H1 (cell line): ENCODE data around the gene GLOD4. TPM values are rescaled to one million over a fixed set of nuclear protein-coding genes. Genes with fewer than 3 reads are reported as not detected.
A peak's percentile ranks its signal among the peaks of the same experiment; 100 is the strongest.

ENCODE experiments used
- CTCF ChIA-PET: fragments of 300-600 bp; sonication (Branson Sonifier 250); formaldehyde crosslinking; loops from one replicate; lab custom pipeline; 2021; ENCODE audit not compliant: partially characterized antibody; lab: Charles Lee
- POLR2A ChIA-PET: fragments of 300-600 bp; sonication (Branson Sonifier 250); formaldehyde crosslinking; loops from one replicate; lab custom pipeline; 2021; ENCODE audit warnings: inconsistent platforms; ENCODE audit not compliant: partially characterized antibody; lab: Charles Lee
- DNase-seq, 2 experiments: peaks; one replicate each; pipeline versions ENCODE4 v3.0.0 to v3.0.0-alpha.2; 2010 to 2022; ENCODE audit warnings: low spot score in 2 of 2, low read depth in 1 of 2, mixed read lengths in 1 of 2
- FAIRE-seq: peaks from 2 replicates; lab custom pipeline; 2011; peaks lifted over from hg19 to GRCh38; lab: Jason Lieb, UNC
- H2AFZ ChIP-seq: 2 replicates; pipeline ENCODE4 v1.8.1; 2012; ENCODE audit warnings: low read length, inconsistent platforms
- H2AK5ac ChIP-seq: 2 replicates; pipeline ENCODE4 v1.6.1; 2013; ENCODE audit warnings: low read depth, low read length
- H2BK120ac ChIP-seq: replicated peaks from 2 replicates; pipeline ENCODE3; 2013; ENCODE audit warnings: low read depth, low read length, inconsistent platforms
- H2BK12ac ChIP-seq: 2 replicates; pipeline ENCODE4 v1.6.1; 2013; ENCODE audit warnings: low read depth, low read length
- H2BK15ac ChIP-seq: 2 replicates; pipeline ENCODE4 v1.6.1; 2013; ENCODE audit warnings: low read length
- H2BK20ac ChIP-seq: 2 replicates; pipeline ENCODE4 v1.6.1; 2013; ENCODE audit warnings: low read length
- H2BK5ac ChIP-seq: 2 replicates; pipeline ENCODE4 v1.6.1; 2013; ENCODE audit warnings: low read depth, low read length
- H3K14ac ChIP-seq: 2 replicates; pipeline ENCODE4 v1.6.1; 2013; ENCODE audit warnings: inconsistent platforms; ENCODE audit not compliant: insufficient read length
- H3K18ac ChIP-seq: 2 replicates; pipeline ENCODE4 v1.6.1; 2013; ENCODE audit warnings: low read length; ENCODE audit errors: extremely low read depth
- H3K23ac ChIP-seq: 2 replicates; pipeline ENCODE4 v1.6.1; 2013; ENCODE audit warnings: inconsistent platforms; ENCODE audit not compliant: insufficient read length
- H3K23me2 ChIP-seq: 2 replicates; pipeline ENCODE4 v1.6.1; 2013; ENCODE audit warnings: low read depth, low read length
- H3K27ac ChIP-seq: 2 replicates; pipeline ENCODE4 v1.6.1; 2011; ENCODE audit warnings: low read depth, low read length, inconsistent platforms
- H3K27me3 ChIP-seq, 4 experiments: replicated peaks in 1 of 4; 1 replicate in 1 of 4; 2 replicates in 3 of 4; pipeline versions ENCODE4 v1.6.1 to v1.8.1; 2011 to 2013; ENCODE audit warnings: low read length in 3 of 4, mild to moderate bottlenecking in 3 of 4, inconsistent platforms in 2 of 4, mixed read lengths in 2 of 4, moderate library complexity in 1 of 4; ENCODE audit not compliant: control insufficient read depth in 3 of 4, insufficient read depth in 3 of 4; ENCODE audit errors: extremely low read depth in 1 of 4
- H3K36me3 ChIP-seq, 4 experiments: 2 replicates each; pipeline versions ENCODE4 v1.6.1 to v1.8.1; 2011 to 2013; ENCODE audit warnings: mild to moderate bottlenecking in 4 of 4, low read length in 3 of 4, moderate library complexity in 2 of 4, control low read depth in 1 of 4, inconsistent platforms in 1 of 4; ENCODE audit not compliant: insufficient read depth in 4 of 4, control insufficient read depth in 2 of 4
- H3K4ac ChIP-seq: replicated peaks from 2 replicates; pipeline ENCODE3; 2013; ENCODE audit warnings: low read length, low read depth, mixed read lengths, inconsistent platforms; ENCODE audit not compliant: insufficient read length
- H3K4me1 ChIP-seq, 4 experiments: replicated peaks in 1 of 4; 1 replicate in 1 of 4; 2 replicates in 3 of 4; pipeline versions ENCODE4 v1.6.1 to v1.8.1; 2011 to 2013; ENCODE audit warnings: low read length in 3 of 4, inconsistent platforms in 2 of 4, mixed read lengths in 1 of 4; ENCODE audit not compliant: insufficient read depth in 4 of 4, control insufficient read depth in 3 of 4
- H3K4me2 ChIP-seq, 2 experiments: 2 replicates each; pipeline versions ENCODE4 v1.6.1 to v1.8.1; 2011 to 2013; ENCODE audit warnings: low read depth in 2 of 2, low read length in 2 of 2, control low read depth in 1 of 2, inconsistent platforms in 1 of 2, mild to moderate bottlenecking in 1 of 2; ENCODE audit not compliant: insufficient read depth in 1 of 2
- H3K4me3 ChIP-seq, 4 experiments: fragments of 200-600, 300-600 bp in 1 of 4; sonication (generic), shearing (Covaris generic), sonication (Bioruptor Twin) in 1 of 4; 2 replicates each; pipeline versions ENCODE4 v1.5.1 to v1.8.1; 2011 to 2016; ENCODE audit warnings: low read length in 4 of 4, low read depth in 3 of 4, control low read depth in 2 of 4, inconsistent platforms in 2 of 4, mild to moderate bottlenecking in 2 of 4, mixed read lengths in 1 of 4, moderate library complexity in 1 of 4; ENCODE audit not compliant: insufficient read depth in 2 of 4; ENCODE audit errors: extremely low read depth in 1 of 4
- H3K56ac ChIP-seq: replicated peaks from 2 replicates; pipeline ENCODE3; 2013; ENCODE audit warnings: low read depth, mild to moderate bottlenecking, mixed read lengths, low read length, inconsistent platforms; ENCODE audit not compliant: insufficient read length
- H3K79me1 ChIP-seq: 2 replicates; pipeline ENCODE4 v1.6.1; 2013; ENCODE audit warnings: low read depth, low read length, control low read depth
- H3K79me2 ChIP-seq, 2 experiments: 2 replicates each; pipeline versions ENCODE4 v1.6.1 to v1.8.1; 2012 to 2013; ENCODE audit warnings: low read length in 2 of 2, mild to moderate bottlenecking in 2 of 2, inconsistent platforms in 1 of 2; ENCODE audit not compliant: insufficient read depth in 2 of 2, control insufficient read depth in 1 of 2
- H3K9ac ChIP-seq, 4 experiments: replicated peaks in 1 of 4; 1 replicate in 1 of 4; 2 replicates in 3 of 4; pipeline versions ENCODE4 v1.6.1 to v1.8.1; 2011 to 2013; ENCODE audit warnings: low read depth in 3 of 4, low read length in 3 of 4, control low read depth in 2 of 4, mild to moderate bottlenecking in 2 of 4, moderate library complexity in 2 of 4, inconsistent platforms in 1 of 4; ENCODE audit errors: extremely low read depth in 1 of 4
- H3K9me3 ChIP-seq, 2 experiments: 2 replicates each; pipeline versions ENCODE4 v1.6.1 to v1.8.1; 2012 to 2013; ENCODE audit warnings: mild to moderate bottlenecking in 2 of 2, moderate library complexity in 2 of 2, control low read depth in 1 of 2, inconsistent platforms in 1 of 2, low read depth in 1 of 2, low read length in 1 of 2, mixed read lengths in 1 of 2; ENCODE audit not compliant: insufficient read depth in 2 of 2
- H4K20me1 ChIP-seq, 2 experiments: replicated peaks in 1 of 2; 2 replicates each; pipeline versions ENCODE3 to v1.8.1; 2011 to 2013; ENCODE audit warnings: inconsistent platforms in 2 of 2, low read length in 2 of 2, mild to moderate bottlenecking in 1 of 2; ENCODE audit not compliant: insufficient read depth in 2 of 2, control insufficient read depth in 1 of 2
- H4K5ac ChIP-seq: 2 replicates; pipeline ENCODE4 v1.6.1; 2013; ENCODE audit warnings: low read length, low read depth, mixed read lengths, inconsistent platforms; ENCODE audit not compliant: insufficient read length
- H4K8ac ChIP-seq: 2 replicates; pipeline ENCODE4 v1.8.0; 2013; ENCODE audit warnings: mild to moderate bottlenecking, moderate library complexity, low read length, inconsistent platforms; ENCODE audit not compliant: insufficient read depth; ENCODE audit errors: extremely low read depth
- H4K91ac ChIP-seq: replicated peaks from 2 replicates; pipeline ENCODE3; 2013; ENCODE audit warnings: low read length, mixed read lengths, inconsistent platforms; ENCODE audit not compliant: insufficient read length
- JUN ChIP-seq: IDR thresholded peaks from 2 replicates; pipeline ENCODE4 v1.6.1; 2011; ENCODE audit warnings: low read depth, mild to moderate bottlenecking, improper control_type of control experiment, low read length
- POLR2A ChIP-seq, 2 experiments: IDR thresholded peaks; 1 replicate in 1 of 2; 2 replicates in 1 of 2; pipeline ENCODE4 v1.6.1; 2011; ENCODE audit warnings: low read depth in 2 of 2, low read length in 2 of 2, mild to moderate bottlenecking in 2 of 2; ENCODE audit errors: control extremely low read depth in 1 of 2
- TAF7 ChIP-seq: optimal IDR thresholded peaks from 2 replicates; pipeline ENCODE3; 2011; ENCODE audit warnings: low read depth, mild to moderate bottlenecking, inconsistent platforms, low read length, moderate library complexity, borderline replicate concordance
- TEAD4 ChIP-seq: IDR thresholded peaks from 2 replicates; pipeline ENCODE4 v1.6.1; 2012; ENCODE audit warnings: low read depth, low read length, inconsistent platforms, mixed read lengths
- WGBS, 2 experiments: shearing (Covaris generic) in 1 of 2; methylation state at CpG; one replicate each; pipeline versions ENCODE4 v1.1.6 to v1.1.7; 2013 to 2015; ENCODE audit warnings: low lambda C conversion rate in 2 of 2, mixed read lengths in 2 of 2, inconsistent platforms in 1 of 2, low coverage in 1 of 2, missing lambda C conversion rate in 1 of 2; ENCODE audit not compliant: insufficient replicate concordance in 2 of 2, insufficient coverage in 1 of 2, insufficient read length in 1 of 2; ENCODE audit errors: extremely low coverage in 1 of 2, missing lambda C conversion rate in 1 of 2; 5-methylcytosine and 5-hydroxymethylcytosine counted together
- polyA plus RNA-seq, 7 experiments: library from polyadenylated mRNA; depleted of rRNA in 3 of 7; stranded (reverse) in 5 of 7; unstranded in 2 of 7; fragments of >200 nt in 5 of 7; fragments of 200-250 nt in 2 of 7; gene quantifications; 1 replicate in 5 of 7; 2 replicates in 1 of 7; 4 replicates in 1 of 7; pipeline versions ENCODE4 v1.2.1 to v1.2.3, GENCODE V29; 2011 to 2013; ENCODE audit warnings: missing spikeins in 2 of 7, mixed read lengths in 2 of 7
- total RNA-seq: library from RNA; stranded (reverse); fragmentation: NEBNext Ultra II Directional; extraction: Animal tissue kit (Norgen Biotek cat#: 25700); gene quantifications from 2 replicates; pipeline ENCODE4 v1.2.1, GENCODE V29; 2021

The GLOD4 gene
- total and polyA plus RNA-seq, 2 of the 8 experiments (the other 6 are each of a cell fraction or from before 2014, with no cell fraction given) = 36.8 to 81.3 TPM

GRCh38 chr17:807523-808294 is 25.6 kb upstream of the GLOD4 start:
- no peak for FAIRE-seq
- H3K4me1 ChIP-seq = peaks cover 0 to 5% (median 4%) of the 10 kb centered on the region in 4 experiments; a peak in 3 of 7 replicates
- TF ChIP-seq TEAD4 (no peak), JUN (no peak), TAF7 (no peak), POLR2A (IDR thresholded peaks at IDR 0.05; ENCODE audit: control extremely low read depth in 1 of 2, low read depth in 2 of 2, low read length in 2 of 2) (no peak)

More at GRCh38 chr17:807523-808294, 25.6 kb upstream of the GLOD4 start:
- Histone ChIP-seq H4K20me1 (peaks cover 0 to 12% of the 10 kb centered on the region in 2 experiments), H2BK12ac (no peak overlapping the region), H3K27ac (no peak overlapping the region), H3K79me2 (peaks cover 0 to 4% of the 10 kb centered on the region in 2 experiments; a peak in 1 of 4 replicates), H3K23me2 (peaks cover 3% of the 10 kb centered on the region; the same call in 1 of the 2 replicates), H3K79me1 (peaks cover 9% of the 10 kb centered on the region), H4K8ac (peak overlapping the region; percentile 51; the same call in 1 of the 2 replicates), H3K14ac (no peak overlapping the region), H3K4ac (no peak overlapping the region), H2BK20ac (no peak overlapping the region), H3K4me3 (no peak overlapping the region), H3K9ac (no peak overlapping the region), H4K91ac (no peak overlapping the region), H4K5ac (no peak overlapping the region), H3K9me3 (no peaks in the 10 kb centered on the region), H2AFZ (no peak overlapping the region), H3K18ac (no peak overlapping the region), H2AK5ac (no peak overlapping the region), H2BK120ac (no peak overlapping the region), H3K23ac (no peak overlapping the region), H2BK5ac (no peak overlapping the region), H2BK15ac (no peak overlapping the region), H3K27me3 (no peaks in the 10 kb centered on the region), H3K4me2 (no peak overlapping the region), H3K36me3 (peaks cover 0 to 8% (median 5%) of the 10 kb centered on the region in 4 experiments; a peak in 3 of 8 replicates), H3K56ac (no peak overlapping the region)
- no peak for DNase-seq
- ChIA-PET POLR2A (interaction anchor here (0.6 to 1.0 kb wide), 4 partner anchors 17 to 142 kb away, joined by 3 read pairs; partner anchors contain the start of genes GLOD4 and MRM3), CTCF (interaction anchor here (1.5 to 2.9 kb wide), 5 partner anchors 12 to 189 kb away, joined by 3 to 10 read pairs (median 8); partner anchors contain the start of gene TIMM22)
- 92% methylated on average over 26 of the region's 28 CpGs; no CpG with 5 or more reads in 1 of the 2 experiments for WGBS, 2 experiments
